GM19240 (cell line): ENCODE measurements around the gene ACHE.
"Not testable (repeated sequence)": the region's sequence is repeated elsewhere in the genome, so short reads cannot be mapped to it uniquely, and the experiment has no call there.

Experiments used
- DNase-seq: peaks from one replicate; pipeline ENCODE4 v3.0.0; 2011; ENCODE audit warnings: low spot score; ENCODE audit not compliant: insufficient read length

ACHE gene

GRCh38 chr7:100863406-100863950 lies 32.2 kb downstream of the ACHE start:
- no peak for DNase-seq

- no peak for DNase-seq
These were observed 34.1 kb downstream of the ACHE start for GRCh38 chr7:100861616-100861985.

- no peak for DNase-seq
These were observed 34.7 kb downstream of the ACHE start for GRCh38 chr7:100860702-100861615.

GRCh38 chr7:100859856-100860255 lies 35.8 kb downstream of the ACHE start:
- no peak for DNase-seq

GRCh38 chr7:100856871-100857282 lies 38.8 kb downstream of the ACHE start:
- no peak for DNase-seq

- DNase-seq: no peak
These were observed 40.2 kb downstream of the ACHE start for GRCh38 chr7:100855515-100855914.

- not testable (repeated sequence) for DNase-seq
These were observed 40.8 kb downstream of the ACHE start for GRCh38 chr7:100854899-100855298.

GRCh38 chr7:100854146-100854895 lies 41.4 kb downstream of the ACHE start:
- no peak for DNase-seq

- DNase-seq: peak; percentile 97
These were observed 43.4 kb downstream of the ACHE start, which contains the start of gene SLC12A9 for GRCh38 chr7:100852048-100852872. TSS of gene SLC12A9 (plus strand) at chr7:100852713. CDS start at chr7:100854198, 1,485 bp downstream.

GRCh38 chr7:100847360-100847759 lies 48.3 kb downstream of the ACHE start:
- no peak for DNase-seq

- no peak for DNase-seq
These were observed 55.1 kb downstream of the ACHE start for GRCh38 chr7:100840470-100841100.
